HG02870 (cell line): ENCODE measurements around the gene SLC2A4RG.
"Not testable (repeated sequence)": the region's sequence is repeated elsewhere in the genome, so short reads cannot be mapped to it uniquely, and the experiment has no call there.

Source experiments
- ATAC-seq: cut with Tn5 transposase; IDR thresholded peaks from one replicate; pipeline ENCODE4 v1.9.1; 2021; ENCODE audit warnings: mild to moderate bottlenecking, moderate library complexity; ENCODE audit not compliant: unreplicated experiment

The SLC2A4RG gene

DNA sequence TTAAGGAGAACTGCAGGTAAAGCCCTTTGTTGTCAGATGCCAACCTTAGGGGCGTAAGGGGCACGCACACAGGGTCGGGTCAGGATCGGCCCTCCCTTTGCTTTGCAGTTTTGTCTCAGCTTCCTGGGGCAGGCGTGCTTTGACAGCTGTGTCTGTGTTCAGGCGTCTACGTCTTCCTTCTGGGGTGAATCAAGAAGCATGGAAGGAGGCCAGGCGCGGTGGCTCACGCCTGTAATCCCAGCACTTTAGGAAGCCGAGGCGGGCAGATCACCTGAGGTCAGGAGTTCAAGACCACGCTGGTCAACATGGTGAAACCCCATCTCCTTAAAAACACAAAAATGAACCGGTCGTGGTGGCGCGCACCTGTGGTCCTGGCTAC is 30.4 kb upstream of the SLC2A4RG start:
- ATAC-seq, result no peak

- ATAC-seq, result no peak
Observed at GRCh38 chr20:63711085-63711645, 28.4 kb upstream of the SLC2A4RG start.

GRCh38 chr20:63712191-63712590 is 27.4 kb upstream of the SLC2A4RG start:
- no peak for ATAC-seq

GRCh38 chr20:63714858-63715257 is 24.7 kb upstream of the SLC2A4RG start:
- ATAC-seq, result no peak

- ATAC-seq, result no peak
Observed at GRCh38 chr20:63718996-63719395, 20.6 kb upstream of the SLC2A4RG start.

DNA sequence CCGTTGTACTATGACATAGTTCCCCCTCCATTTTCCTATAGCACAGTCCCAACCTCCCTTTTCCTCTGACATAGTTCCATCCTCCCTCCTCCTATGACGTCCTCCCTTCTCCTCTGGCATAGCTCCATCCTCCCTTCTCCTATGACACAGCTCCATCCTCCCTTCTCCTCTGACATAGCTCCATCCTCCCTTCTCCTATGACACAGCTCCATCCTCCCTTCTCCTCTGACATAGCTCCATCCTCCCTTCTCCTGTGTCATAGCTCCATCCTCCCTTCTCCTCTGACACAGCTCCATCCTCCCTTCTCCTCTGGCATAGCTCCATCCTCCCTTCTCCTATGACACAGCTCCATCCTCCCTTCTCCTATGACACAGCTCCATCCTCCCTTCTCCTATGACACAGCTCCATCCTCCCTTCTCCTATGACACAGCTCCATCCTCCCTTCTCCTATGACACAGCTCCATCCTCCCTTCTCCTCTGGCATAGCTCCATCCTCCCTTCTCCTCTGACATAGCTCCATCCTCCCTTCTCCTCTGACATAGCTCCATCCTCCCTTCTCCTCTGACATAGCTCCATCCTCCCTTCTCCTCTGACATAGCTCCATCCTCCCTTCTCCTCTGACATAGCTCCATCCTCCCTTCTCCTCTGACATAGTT is 16.5 kb upstream of the SLC2A4RG start:
- ATAC-seq, result not testable (repeated sequence)

DNA sequence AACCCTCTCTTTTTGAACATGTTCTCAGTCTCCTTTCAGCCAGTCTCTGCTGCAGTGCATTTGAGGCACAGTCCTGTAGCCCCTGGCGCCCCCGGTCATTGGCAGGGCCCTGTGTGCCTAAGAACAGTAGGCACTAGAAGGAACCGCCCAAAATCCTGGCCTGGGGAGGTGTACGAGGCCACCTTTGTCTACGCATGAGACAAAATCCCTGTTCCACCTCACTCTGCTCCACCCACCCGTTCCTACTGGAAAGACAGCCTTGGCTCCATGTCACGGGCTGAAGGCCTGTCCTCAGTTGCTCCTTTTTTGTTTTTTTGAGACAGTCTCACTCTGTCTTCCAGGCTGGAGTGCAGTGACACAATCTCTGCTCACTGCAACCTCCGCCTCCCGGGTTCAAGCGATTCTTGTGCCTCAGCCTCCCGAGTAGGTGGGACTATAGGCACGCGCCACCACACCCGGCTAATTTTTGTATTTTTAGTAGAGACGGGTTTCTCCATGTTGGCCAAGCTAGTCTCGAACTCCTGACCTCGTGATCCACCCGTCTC is 9.3 kb upstream of the SLC2A4RG start:
- ATAC-seq, result not testable (repeated sequence)

DNA sequence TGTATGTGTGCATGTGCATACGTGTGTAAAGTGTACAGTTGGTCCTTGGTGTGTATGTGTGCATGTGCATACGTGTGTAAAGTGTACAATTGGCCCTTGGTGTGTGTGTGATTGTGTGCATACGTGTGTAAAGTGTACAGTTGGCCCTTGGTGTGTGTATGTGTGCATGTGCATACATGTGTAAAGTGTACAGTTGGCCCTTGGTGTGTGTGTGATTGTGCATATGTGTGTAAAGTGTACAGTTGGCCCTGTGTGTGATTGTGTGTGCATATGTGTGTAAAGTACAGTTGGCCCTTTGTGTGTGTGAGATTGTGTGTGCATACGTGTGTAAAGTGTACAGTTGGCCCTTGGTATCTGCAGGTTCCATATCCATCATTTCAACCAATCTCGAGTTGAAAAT is 8.2 kb upstream of the SLC2A4RG start:
- no peak for ATAC-seq

GRCh38 chr20:63732118-63733095 is 7.2 kb upstream of the SLC2A4RG start:
- no peak for ATAC-seq

GRCh38 chr20:63733117-63733516 is 6.5 kb upstream of the SLC2A4RG start:
- ATAC-seq, result no peak

- ATAC-seq, result no peak
Observed at GRCh38 chr20:63733579-63734081, 5.9 kb upstream of the SLC2A4RG start.

- ATAC-seq, result no peak
Observed at GRCh38 chr20:63734111-63734945, 5.2 kb upstream of the SLC2A4RG start.

DNA sequence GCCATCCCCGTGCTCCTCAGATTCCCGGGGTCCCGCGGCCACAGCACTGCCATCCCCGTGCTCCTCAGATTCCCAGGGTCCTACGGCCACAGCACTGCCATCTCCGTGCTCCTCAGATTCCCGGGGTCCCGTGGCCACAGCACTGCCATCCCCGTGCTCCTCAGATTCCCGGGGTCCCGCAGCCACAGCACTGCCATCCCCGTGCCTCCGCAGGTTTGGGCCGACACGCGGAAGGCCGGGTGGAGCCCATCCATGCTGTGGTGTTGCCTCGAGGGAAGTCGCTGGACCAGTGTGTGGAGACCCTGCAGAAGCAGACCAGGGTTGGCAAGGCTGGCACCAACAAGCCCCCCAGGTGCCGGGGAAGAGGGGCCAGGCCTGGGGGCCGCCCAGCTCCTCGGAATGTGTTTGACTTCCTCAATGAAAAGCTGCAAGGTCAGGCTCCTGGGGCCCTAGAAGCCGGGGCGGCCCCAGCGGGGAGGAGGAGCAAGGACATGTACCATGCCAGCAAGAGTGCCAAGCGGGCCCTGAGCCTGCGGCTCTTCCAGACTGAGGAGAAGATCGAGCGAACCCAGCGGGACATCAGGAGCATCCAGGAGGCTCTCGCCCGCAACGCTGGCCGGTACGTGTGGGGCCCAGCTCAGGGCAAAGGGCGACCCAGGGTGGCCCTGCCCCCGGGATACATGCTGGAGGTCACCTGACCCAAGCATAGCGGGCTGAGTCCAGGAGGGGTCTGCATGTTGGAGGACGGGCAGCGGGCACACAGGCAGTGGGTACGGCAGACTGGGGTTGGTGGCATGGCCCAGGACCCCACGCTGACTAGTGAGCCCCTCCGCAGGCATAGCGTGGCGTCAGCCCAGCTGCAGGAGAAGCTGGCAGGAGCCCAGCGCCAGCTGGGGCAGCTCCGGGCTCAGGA is 4.4 kb upstream of the SLC2A4RG start:
- no peak for ATAC-seq

GRCh38 chr20:63735859-63736718 is 3.5 kb upstream of the SLC2A4RG start, which contains the start of gene LIME1:
LIME1 (plus strand) TSS chr20:63736664; CDS start chr20:63737550, 886 bp downstream.
- ATAC-seq, result no peak

DNA sequence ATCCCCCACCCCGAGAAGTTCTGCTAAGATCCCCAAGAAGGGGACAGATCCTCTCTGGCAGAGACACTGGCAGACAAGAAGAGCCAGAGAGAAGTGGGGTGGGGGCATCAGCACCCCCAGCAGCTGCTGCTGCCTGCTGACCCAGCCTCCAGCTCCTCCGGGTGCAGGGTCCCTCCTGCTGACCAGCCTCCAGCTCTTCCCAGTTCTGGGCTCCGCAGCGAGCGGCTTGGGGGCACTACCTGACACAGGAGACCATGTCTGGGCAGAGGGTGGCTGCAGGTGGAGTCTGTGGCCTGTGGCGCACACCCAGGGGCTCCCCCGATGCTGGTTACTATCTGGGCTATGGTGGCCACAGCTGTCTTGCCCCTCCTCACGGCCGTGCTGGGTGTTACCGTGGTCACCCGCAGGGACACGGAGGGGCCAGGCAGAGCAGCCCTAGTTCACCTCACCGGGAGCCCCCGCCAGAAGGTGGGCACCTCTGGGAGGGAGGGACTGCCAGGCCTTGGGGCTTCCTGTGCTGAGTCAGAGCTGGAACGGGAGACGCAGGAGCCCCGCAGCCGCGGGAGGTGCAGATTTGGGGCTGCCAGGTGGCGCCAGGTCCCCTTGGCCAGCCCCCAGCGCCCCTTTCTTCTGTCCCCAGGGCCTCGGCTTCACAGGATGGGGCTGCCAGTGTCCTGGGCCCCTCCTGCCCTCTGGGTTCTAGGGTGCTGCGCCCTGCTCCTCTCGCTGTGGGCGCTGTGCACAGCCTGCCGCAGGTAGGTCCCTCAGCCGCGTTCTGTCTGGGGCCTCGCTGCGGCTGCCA is 2.5 kb upstream of the SLC2A4RG start:
- ATAC-seq, result no peak

DNA sequence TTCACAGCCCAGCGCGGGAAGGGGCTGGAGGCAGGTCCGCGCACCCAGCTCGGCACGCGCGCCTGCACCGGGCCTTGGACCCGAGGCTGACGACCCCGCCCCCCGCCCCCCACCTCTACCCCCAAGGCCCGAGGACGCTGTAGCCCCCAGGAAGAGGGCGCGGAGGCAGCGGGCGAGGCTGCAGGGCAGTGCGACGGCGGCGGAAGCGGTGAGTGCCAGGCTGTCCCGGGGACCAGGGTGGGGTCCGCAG is 2.0 kb upstream of the SLC2A4RG start:
- ATAC-seq, result no peak

DNA sequence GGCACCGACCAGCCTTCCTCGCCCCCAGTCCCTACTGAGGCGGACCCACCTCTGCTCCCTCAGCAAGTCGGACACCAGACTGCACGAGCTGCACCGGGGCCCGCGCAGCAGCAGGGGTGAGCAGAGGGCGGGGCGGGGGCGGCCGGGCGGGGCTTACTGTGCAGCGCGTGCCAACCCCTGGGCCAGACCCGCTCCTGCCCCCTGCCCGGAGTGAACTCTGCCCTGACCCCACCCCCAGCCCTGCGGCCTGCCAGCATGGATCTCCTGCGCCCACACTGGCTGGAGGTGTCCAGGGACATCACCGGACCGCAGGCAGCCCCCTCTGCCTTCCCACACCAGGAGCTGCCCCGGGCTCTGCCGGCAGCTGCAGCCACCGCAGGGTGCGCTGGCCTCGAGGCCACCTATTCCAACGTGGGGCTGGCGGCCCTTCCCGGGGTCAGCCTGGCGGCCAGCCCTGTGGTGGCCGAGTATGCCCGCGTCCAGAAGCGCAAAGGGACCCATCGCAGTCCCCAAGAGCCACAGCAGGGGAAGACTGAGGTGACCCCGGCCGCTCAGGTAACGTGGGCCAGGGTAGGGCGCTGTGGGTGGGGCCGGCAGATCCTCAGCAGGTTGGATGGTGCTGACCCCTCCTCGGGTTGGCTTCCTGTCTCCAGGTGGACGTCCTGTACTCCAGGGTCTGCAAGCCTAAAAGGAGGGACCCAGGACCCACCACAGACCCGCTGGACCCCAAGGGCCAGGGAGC is 1.5 kb upstream of the SLC2A4RG start:
- no peak for ATAC-seq
